Fibroblast of skin of back (primary cell): Measurements from ENCODE around the gene SETD2.
A peak's percentile ranks its signal among the peaks of the same experiment; 100 is the strongest.
"Not testable (repeated sequence)": the region's sequence is repeated elsewhere in the genome, so short reads cannot be mapped to it uniquely, and the experiment has no call there.

Experiments used
- DNase-seq: peaks from one replicate; pipeline ENCODE4 v3.0.0-alpha.2; 2013

The SETD2 gene

GRCh38 chr3:47102081-47102600, 61.8 kb downstream of the SETD2 start:
- no peak for DNase-seq

- no peak for DNase-seq
These were observed 65.0 kb downstream of the SETD2 start for GRCh38 chr3:47098910-47099309.

DNA sequence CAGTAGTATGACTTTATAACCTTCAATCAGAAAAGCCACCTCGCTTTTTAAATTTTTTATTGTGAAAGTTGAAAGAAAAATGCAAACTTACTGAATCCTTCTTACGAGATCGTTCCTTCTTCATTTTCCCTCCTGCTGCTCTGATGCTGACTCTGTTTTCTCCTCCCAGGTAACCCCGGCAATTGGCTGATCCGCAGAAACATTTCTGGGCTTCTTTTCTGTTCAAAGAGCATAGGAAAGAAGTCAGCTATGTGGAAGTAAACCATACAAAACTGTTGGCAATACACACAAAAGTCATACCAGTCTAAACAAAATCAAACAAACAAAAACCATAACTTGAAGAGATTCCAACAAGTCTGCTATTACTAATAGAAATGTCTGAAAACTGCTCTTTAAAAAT, 66.0 kb downstream of the SETD2 start:
- no peak for DNase-seq

DNA sequence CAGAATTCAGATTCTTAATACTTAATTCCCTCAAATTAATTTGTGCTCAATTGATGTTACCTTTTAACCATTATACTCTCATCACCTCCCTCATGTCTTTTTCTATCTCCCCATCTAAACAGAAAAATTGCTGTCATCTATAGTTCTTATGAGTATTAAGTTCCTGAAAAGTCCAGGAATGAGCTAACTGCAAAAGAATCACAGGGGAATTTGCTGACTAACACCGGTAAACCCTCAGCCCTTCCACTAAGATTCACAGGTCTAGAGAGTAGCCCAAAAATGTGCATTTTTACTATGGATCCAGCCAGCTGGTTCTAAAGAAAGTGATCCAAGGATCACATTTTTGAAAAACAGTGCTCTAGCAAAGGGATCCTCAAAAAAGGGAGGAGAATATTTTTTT, 67.0 kb downstream of the SETD2 start:
- peak; percentile 82 for DNase-seq

- DNase-seq = no peak
These were observed 71.8 kb downstream of the SETD2 start for GRCh38 chr3:47092090-47092489.

DNA sequence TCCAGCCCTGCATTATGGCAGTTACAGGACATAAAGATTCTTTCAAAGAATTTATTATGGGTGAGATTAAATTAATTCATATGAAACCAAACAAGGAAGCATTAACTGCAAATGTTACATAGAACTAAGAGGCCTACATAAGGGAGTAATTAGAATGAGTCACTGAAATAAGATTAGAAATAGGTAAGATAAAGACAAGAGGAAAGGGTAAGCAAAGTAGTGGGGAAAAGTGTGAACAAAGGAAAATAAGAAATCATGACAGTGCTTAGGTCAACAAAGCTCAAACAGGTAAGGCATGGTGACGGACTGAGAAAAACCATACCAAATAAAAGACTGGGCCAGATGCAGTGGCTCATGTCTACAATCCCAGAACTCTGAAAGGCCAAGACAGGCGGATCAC, 74.3 kb downstream of the SETD2 start:
- no peak for DNase-seq

GRCh38 chr3:47086071-47086470, 77.8 kb downstream of the SETD2 start:
- no peak for DNase-seq

DNA sequence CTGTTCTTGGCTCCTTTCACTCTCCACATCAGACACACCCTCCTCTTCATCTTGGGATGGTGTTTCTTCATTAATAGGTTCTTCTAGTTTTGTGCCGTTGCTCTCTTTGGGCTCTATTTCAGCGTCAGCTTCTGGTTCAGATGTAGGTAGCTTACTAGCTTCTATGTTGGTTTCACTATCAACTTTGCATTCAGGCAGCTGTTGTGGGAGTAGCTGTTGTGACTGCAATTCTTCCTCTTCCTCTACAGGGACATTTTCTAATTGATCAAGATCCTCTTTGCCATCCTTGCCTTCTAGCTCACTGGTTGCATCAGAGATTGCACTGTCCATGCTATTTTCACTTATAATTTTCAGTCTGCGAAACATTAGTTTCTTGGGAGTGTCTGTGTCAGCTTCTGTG, 80.1 kb downstream of the SETD2 start:
- no peak for DNase-seq

DNA sequence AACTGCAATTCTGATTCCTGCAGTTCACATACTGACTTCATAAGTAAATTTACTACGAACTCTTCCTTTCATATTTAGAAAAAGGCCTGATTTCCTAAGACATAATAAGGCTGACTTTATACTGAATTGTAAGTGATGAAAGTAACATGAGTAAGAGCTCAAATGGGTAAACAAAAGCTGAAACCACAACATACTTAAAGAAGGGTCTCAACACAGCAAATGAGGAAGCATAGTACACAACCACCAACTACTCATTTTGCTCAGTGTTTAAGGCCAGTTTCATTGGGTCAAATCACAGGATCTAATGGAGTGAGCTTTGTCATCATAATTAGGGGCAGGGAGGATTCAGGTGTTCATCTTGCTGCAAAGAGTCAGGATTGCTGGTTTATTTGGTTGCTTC, 81.4 kb downstream of the SETD2 start:
- peak; percentile 25 for DNase-seq

GRCh38 chr3:47079432-47079831, 84.5 kb downstream of the SETD2 start:
- DNase-seq = no peak

GRCh38 chr3:47073685-47074084, 90.2 kb downstream of the SETD2 start:
- DNase-seq = no peak

- DNase-seq = no peak
These were observed 93.1 kb downstream of the SETD2 start for GRCh38 chr3:47070770-47071169.

GRCh38 chr3:47066259-47066658, 97.7 kb downstream of the SETD2 start:
- not testable (repeated sequence) for DNase-seq

DNA sequence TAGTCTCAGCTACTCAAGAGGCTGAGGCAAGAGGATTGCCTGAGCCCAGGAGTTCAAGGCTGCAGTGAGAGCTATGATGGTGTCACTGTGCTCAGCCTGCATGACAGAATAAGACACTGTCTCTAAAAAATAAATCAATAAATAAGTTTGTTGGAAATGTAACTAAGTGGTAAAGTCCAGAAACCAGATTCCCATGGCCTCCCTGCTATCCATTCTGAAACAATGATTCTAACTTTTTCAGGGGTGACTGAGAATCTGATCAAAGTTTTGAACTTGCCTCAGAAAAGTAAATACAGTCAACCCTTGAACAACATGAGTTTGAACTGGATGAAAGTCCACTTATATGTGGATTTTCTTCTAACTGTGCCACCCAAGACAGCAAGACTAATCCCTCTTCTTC, 98.2 kb downstream of the SETD2 start:
- DNase-seq = no peak

DNA sequence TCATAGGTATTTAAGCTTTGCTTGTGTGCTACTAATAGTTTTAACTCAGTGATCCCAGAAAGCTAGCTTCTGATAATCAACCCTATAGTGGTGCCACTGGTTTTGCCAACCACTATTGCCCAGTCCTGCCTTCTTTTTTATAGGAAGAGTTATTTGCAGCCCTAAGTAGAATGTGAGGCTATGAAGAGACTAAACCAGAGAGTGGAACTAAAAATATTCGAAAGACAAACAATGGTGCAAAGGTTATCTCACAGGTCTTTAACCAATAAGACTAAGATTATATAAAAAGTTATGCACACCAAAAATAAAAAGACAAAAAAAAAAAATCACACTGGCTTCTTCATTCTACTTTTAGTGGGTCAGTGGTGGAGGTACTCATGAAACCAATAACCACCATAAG, 98.9 kb downstream of the SETD2 start:
- no peak for DNase-seq

DNA sequence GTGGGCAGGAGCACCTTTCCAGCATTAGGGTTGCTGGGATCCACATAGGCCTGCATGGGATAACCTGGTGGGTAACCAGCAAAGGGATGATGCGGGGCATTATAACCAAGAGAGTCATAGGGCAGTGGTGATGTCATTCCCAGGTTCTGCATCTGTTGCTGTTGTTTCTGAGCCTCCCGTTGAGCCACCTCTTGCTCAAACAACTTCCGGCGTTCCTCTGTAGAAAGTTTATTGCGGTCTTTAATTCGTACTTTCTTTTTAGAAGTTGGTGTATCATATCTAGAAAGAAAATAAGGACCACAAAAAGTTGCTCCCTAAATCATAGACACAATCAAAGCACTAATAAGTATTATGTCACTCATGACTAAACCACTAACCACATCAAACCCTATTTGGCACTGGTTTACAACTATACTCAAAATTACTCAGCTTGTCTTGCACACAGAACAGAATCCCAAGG, 106.7 kb downstream of the SETD2 start:
- no peak for DNase-seq

DNA sequence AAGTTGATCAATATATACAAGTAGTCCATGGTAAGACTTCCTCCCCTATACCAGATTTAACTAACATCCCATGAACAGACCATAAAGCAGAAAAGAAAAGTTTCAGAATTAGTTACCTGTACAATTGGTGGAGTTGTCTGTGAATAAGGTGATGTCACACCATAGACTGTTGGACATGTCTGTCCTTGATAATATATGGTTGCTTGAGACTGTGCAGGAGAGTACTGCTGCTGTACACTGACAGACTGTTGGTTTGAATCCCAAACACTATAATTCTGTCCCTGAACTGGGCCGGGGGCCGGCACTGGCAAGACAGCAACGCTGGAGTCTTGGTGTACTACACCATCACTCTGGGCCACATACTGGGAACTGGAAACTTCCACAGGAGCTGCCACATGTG, 107.2 kb downstream of the SETD2 start:
- no peak for DNase-seq

- DNase-seq = no peak
These were observed 109.5 kb downstream of the SETD2 start for GRCh38 chr3:47054412-47054811.

DNA sequence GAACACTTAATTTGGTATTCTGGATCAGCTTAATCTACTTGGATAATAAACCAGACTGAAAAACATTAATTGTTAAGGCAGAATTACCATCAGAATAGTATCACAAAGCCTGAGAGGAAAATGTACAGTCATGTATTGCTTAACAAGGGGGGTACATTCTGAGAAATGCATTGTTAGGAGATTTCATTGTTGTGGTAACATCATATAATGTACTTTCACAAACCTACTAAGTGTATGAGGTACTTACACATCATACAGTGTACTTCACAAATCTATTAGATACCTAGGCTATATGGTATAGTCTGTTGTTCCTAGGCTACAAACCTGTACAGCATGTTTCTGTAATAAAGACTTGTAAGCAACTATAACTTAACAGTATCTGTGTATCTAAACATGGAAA, 116.2 kb downstream of the SETD2 start:
- DNase-seq = no peak

DNA sequence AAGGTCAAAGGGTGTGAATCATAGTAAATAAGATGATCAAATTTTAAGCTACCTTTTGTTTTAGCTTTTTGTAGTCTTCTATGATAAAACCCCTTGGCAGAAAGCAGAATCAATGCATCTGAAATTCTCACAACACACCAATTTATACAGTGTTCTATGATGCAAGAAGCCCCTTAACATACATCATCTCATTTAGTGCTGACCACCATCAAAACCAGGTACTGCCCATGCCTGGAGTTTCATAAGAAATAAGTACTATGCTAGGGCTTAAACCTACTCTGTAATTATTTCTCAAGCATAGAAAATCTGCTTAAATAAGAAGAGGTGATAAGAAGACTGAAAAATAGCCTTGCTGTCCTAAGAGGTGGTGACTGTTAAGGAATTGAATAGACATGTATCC, 116.8 kb downstream of the SETD2 start:
- no peak for DNase-seq

- DNase-seq = no peak
These were observed 121.6 kb downstream of the SETD2 start for GRCh38 chr3:47042231-47042791.

DNA sequence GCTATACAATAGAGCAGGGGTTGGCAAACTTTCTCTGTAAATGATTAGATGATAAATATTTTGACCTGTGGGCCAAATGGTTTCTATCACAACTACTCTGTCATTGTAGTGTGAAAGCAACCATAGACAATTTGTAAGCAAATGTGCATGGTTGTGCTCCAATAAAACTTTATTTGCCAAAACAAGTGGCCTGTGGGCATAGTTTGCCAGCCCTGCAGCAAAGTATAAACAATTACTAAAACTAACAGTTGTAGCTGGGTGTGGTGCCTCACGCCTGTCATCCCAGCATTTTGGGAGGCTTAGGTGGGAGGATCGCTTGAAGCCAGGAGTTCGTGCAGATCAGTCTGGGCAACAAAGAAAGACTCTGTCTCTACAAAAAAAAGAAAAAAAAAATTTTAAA, 122.8 kb downstream of the SETD2 start:
- no peak for DNase-seq

- not testable (repeated sequence) for DNase-seq
These were observed 126.6 kb downstream of the SETD2 start for GRCh38 chr3:47037302-47037701.

DNA sequence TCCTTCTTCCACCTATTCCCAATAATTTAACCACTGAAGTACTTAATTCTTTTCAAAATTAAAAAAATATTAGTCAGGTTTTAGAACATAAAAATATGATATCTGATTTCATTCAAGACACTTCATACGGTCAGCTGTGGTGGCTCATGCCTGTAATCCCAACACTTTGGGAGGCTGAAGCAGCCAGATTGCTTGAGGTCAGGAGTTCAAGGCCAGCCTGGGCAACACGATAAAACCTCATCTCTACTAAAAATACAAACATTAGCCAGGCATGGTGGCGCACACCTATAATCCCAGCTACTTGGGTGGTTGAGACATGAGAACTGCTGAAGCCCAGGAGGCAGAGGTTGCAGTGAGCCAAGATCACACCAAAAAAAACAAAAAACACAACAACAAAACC, 127.8 kb downstream of the SETD2 start:
- DNase-seq = no peak

DNA sequence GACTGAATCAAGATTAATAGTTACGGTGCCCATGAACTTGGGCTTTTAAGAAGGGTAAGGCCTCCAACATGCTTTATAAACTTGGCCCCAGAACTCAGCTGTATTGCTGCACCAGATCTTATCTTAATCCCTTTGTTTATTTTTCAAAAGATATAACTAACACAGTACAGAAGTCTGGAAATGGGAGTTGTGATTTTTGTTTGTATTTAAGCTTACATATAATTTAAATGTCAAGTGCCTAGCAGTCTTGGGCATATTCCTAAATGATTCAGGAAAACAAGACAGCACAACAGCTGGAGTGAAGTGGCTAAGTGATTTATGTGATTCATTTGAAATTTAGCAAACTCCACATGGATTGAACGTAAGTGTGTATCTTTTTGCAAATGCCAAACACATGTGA, 128.3 kb downstream of the SETD2 start:
- DNase-seq = no peak
